Measurements from ENCODE around the gene PDE1A.
"Not testable (repeated sequence)": the region's sequence is repeated elsewhere in the genome, so short reads cannot be mapped to it uniquely, and the experiment has no call there.

The PDE1A gene

GRCh38 chr2:182358601-182359000 lies 68.2 kb downstream of the PDE1A start:
- no peak for DNase-seq

DNA sequence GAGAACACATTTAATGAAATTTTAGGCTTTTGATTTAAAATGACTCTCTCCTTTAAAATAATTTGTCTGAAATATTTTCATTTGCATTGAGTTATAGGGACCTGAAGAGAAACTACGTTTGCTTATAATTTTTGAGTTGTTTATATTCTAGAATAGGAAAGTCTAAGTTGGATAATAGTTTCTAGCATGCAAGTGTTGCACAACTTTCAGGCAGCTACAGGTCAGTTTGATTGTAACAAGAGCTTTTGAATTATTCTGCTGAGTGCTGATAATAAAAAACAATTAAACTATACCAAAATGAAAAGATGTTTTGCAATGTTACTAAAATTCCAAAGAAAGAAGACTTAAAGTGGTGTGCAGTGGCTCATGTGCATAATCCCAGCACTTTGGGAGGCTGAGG lies 71.0 kb downstream of the PDE1A start:
- DNase-seq = no peak

DNA sequence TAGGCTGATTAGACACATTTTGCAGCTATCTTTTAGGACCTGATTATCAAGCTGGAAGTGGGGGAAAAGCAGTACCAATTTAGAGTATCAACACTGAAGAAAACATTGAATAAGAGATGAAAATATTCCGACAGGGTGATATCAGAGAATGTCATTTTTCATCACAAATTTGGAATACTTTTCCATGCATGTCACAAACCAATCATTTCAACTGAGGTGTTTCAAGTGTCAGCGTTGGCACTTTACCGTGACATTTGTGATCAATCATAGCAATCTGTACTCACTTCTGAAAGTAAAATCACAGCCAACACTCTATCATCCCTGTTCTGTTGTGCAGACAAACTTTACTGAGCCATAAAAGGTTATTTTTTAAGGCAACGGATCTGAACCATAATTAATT lies 75.4 kb downstream of the PDE1A start:
- DNase-seq = no peak

DNA sequence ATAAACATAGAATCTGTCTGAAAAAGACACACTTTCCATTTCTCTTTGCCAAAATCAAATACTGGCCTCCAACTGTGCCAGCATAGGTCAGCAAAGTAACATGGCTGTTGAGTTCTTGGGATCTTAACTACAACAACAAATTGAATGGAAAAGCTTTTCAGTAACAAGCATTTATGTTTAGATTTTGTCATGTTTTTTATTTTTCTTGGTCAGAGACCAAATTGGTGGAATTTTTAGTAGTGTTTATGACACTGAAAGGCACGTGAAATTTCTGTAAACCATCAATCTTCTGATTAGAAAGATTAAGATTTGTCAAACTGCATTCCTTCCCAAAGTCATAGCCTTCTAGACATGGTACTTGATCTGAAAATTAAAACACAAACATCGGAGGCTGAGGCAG lies 77.6 kb downstream of the PDE1A start:
- DNase-seq = no peak

DNA sequence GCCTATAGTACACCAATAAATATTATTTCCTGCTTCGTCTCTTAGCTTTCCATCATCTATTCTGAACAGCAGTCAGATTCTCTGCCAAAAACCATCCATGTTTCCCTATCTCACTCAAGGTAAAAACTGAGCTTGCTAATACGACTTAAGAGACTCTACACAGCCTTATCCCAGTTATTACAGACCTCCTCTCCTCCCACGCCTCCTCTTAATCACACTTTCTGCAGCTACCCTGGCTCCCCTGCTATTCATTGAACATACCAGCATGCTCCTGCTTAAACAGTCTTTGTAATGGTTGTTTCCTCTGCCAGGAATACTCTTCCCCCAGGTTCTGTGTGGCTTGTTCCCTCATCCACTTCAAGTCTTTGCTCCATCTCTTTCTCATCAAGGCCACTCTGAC lies 81.5 kb downstream of the PDE1A start:
- DNase-seq = no peak

- DNase-seq = no peak
Observed at GRCh38 chr2:182330451-182331305, 96.2 kb downstream of the PDE1A start.

DNA sequence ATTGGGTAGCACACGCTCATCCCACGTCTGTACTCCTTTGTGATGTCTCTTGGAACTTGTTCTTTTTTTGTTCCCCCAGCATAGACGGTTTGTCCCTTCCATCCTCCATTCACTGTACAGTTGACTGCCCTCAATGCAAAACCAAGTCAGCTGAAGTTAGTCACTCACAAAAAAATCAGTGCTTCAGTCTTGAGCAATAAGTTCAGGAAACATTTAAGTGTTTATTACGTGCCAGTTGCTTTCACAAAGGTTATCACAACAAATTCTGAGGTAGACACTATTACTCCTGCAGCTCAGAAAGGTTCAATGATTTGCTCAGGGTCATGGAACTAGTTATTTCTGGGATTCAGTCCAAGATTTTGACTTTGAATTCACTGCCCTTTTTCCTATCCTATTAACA lies 102.2 kb downstream of the PDE1A start:
- DNase-seq = no peak

DNA sequence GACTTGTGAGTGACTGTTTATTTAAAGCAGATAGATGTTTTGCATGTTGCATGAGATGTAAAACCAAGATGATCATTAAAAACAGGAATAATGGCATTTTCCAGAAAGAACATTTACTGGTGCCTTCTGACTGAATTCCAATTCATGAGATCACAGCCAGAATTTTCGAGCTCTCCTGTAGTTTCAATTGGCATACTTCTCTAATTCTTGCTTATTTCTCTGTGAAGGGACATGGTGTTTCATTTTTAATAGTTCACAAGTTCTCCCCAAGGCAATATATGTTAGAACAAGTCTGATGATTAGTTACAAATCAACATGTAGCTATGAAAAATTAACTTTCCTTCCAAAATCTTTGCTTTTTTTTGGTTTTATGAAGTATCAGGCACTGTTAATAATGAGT lies 105.7 kb downstream of the PDE1A start:
- DNase-seq = no peak

- no peak for DNase-seq
Observed at GRCh38 chr2:182319556-182320505, 107.0 kb downstream of the PDE1A start.

GRCh38 chr2:182318466-182319220 lies 108.2 kb downstream of the PDE1A start:
- no peak for DNase-seq

DNA sequence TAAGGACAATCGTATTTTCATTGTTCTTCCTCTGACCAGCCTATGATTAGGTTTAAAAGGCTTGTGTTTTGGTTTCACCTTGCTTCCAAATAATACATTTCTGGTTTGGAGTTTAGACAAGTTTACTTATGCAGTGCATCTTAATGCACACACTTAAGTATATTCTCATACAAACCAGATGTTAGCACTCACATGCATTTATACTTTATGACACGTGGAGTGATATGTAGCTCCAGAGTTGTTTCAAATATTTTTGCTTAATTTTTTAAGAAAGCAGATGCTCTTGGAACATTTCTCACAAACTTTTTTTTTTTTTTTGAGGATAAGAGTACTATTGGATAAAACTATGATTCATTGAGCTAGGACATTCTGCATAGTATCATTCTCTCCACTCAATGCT lies 109.9 kb downstream of the PDE1A start:
- DNase-seq = no peak

GRCh38 chr2:182302972-182303371 lies 123.9 kb downstream of the PDE1A start:
- no peak for DNase-seq

- no peak for DNase-seq
Observed at GRCh38 chr2:182302174-182302573, 124.7 kb downstream of the PDE1A start.

GRCh38 chr2:182301093-182301492 lies 125.7 kb downstream of the PDE1A start:
- DNase-seq = no peak

- DNase-seq = no peak
Observed at GRCh38 chr2:182300608-182301007, 126.2 kb downstream of the PDE1A start.

GRCh38 chr2:182299632-182300031 lies 127.2 kb downstream of the PDE1A start:
- no peak for DNase-seq

DNA sequence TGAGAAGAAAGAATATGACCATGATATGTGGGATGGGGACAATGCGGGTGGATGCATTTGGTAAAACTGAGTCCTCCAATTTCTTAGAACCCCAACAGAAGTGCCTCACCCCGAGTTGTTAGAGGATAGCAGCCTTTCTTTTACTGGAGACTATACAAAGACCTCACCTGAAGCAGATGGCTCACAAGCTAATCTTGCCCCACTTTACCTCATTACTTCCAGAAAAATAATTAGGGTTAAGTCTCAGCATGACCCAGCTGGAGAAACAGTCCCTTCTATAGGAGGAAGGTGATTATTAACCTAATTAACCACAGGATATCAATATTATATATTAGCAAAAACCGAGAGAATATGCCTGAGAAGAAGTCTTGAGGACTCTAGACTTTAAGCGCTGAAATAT lies 128.4 kb downstream of the PDE1A start:
- DNase-seq = no peak

DNA sequence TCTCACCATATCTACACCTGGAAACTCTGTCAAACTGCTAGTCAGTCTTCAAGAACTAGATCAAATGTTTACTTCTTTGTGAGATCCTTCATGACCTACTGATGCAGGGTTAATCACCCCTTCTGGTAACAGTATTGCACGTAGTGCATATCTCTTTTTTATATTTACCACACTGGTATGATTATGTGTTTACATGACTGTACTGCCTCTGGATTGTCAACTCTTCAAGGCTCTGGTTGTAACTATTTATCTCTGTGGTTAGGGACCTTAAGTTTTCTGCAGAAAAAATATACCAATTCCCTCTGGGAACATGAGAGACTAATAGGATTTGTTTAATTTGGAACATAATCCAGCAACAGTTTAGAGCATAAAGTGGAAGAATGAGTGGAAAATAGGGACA lies 135.5 kb downstream of the PDE1A start:
- DNase-seq = no peak

GRCh38 chr2:182283512-182283911 lies 143.3 kb downstream of the PDE1A start:
- no peak for DNase-seq

DNA sequence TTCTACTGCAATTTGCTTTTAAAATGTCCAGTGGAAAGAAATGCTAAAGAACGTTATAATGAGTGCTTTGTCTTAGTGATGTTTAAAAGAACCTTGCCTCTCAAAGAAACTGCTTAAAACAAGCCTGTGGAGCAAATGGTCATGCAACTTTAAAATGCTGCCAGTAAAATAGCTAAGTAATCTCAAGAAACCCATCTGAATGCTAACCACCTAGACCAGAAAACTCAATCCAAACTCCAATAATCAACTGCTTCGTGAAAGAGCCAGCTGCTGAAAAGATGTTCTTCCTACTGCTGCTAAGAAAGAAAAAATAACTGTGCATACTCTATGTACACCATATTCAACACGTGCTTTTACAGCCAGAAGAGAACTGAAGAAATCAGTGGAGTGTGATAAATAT lies 145.6 kb downstream of the PDE1A start:
- DNase-seq = no peak

- no peak for DNase-seq
Observed at GRCh38 chr2:182280118-182280517, 146.7 kb downstream of the PDE1A start.

- not testable (repeated sequence) for DNase-seq
Observed at GRCh38 chr2:182276662-182277061, 150.2 kb downstream of the PDE1A start.

DNA sequence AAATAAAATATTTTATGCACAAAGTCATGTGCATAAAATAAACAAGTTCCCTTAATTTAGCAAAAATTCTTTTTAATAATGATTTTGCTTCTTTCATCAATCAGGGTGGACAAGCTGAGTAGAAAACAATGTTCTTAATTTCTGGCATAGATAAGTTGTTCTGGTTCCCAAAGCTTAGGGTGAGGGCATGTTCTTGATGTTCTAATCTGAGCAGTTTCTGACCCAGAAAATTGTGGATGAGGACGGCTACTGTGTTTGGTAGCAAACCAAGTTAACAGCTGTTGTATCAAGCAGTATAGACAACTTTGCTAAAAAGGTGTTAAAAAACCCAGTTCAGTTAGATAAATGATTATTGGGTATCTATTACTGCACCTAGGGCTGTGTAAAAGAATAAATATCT lies 158.9 kb downstream of the PDE1A start:
- no peak for DNase-seq
